HG03354 (cell line): ENCODE data around the gene TSSK6.

Experiments used
- ATAC-seq: cut with Tn5 transposase; IDR thresholded peaks from one replicate; pipeline ENCODE4 v1.9.1; 2021; ENCODE audit warnings: mild to moderate bottlenecking; ENCODE audit not compliant: unreplicated experiment, poor library complexity, severe bottlenecking

TSSK6 gene

DNA sequence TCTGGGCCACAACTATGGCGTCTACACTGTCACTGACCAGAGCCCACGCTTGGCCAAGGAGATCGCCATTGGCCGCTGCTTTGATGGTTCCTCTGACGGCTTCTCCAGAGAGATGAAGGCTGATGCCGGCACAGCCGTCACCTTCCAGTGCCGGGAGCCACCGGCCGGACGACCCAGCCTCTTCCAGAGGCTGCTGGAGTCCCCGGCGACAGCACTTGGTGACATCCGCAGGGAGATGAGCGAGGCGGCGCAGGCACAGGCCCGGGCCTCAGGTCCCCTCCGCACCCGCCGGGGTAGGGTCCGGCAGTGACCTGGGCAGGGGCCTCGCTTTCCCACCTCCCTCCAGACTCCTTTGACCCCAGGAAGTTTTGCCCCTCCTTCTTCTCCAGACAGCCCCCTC is 30.4 kb upstream of the TSSK6 start:
- ATAC-seq = no peak

DNA sequence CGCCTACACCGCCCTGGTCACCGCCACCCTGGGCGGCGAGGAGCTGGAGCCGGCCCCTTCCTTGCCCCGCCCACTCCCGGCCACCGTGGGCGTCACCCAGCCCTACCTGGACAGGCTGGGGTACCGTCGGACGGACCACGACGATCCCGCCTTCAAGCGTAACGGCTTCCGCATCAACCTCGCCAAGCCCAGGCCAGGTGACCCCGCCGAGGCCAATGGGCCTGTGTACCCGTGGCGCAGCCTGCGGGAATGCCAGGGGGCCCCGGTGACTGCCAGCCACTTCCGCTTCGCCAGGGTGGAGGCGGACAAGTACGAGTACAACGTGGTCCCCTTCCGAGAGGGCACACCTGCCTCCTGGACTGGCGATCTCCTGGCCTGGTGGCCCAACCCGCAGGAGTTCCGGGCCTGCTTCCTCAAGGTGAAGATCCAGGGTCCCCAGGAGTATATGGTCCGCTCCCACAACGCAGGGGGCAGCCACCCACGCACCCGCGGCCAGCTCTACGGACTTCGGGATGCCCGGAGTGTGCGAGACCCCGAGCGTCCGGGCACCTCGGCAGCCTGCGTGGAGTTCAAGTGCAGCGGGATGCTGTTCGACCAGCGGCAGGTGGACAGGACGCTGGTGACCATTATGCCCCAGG is 29.7 kb upstream of the TSSK6 start:
- no peak for ATAC-seq

- ATAC-seq = no peak
These were observed 29.1 kb upstream of the TSSK6 start for GRCh38 chr19:19544257-19544953.

DNA sequence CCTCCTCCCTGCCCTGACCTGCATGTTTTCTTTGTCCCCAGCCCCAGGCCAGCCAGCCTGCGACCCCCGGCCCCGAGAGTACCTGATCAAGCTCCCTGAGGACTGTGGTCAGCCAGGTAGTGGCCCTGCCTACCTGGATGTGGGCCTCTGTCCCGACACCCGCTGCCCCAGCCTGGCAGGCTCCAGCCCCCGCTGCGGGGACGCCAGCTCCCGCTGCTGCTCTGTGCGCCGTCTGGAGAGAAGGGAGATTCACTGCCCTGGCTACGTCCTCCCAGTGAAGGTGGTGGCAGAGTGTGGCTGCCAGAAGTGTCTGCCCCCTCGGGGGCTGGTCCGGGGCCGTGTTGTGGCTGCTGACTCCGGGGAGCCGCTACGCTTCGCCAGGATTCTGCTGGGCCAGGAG is 28.3 kb upstream of the TSSK6 start:
- no peak for ATAC-seq

DNA sequence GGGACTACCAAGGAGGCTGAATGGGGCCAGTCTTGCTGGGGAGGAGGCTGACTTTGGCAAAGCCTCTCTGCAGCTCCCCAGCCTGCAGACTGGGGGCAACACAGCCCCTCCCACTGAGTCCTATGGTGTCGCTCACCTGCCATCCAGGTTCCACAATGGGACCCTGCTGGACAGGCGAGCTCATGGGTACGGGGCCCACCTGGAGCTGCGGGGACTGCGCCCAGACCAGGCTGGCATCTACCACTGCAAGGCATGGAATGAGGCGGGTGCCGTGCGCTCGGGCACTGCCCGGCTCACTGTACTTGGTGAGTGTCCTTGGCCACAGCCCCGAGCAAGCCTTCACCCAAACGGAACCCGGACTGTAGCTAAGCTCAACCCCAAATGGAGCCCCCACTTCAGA is 27.8 kb upstream of the TSSK6 start:
- no peak for ATAC-seq

GRCh38 chr19:19542507-19542906 is 27.2 kb upstream of the TSSK6 start:
- no peak for ATAC-seq

- ATAC-seq = no peak
These were observed 26.3 kb upstream of the TSSK6 start for GRCh38 chr19:19541616-19542015.

- ATAC-seq = peak; percentile 58
These were observed 25.6 kb upstream of the TSSK6 start for GRCh38 chr19:19540715-19541515.

GRCh38 chr19:19540064-19540714 is 24.8 kb upstream of the TSSK6 start:
- ATAC-seq = no peak

GRCh38 chr19:19539698-19540063 is 24.3 kb upstream of the TSSK6 start:
- ATAC-seq = no peak

DNA sequence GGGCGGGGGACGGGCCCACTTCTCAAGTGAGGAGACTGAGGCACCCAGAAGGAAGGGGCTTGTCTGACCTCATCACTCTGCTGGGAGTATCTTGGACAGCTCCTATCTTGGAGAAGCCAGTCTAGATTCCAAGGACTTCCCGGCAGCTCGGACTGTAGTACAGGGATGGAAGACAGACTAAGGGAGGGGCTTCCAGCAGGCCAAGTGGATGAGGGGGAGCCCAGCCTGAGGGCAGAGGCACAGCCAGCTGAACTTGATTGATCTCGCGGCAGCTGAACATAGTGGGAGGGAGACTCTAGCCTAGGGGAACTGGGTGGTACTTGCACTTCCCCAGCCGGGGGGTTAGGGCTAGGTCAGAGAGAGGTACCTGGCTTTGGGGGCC is 23.4 kb upstream of the TSSK6 start:
- no peak for ATAC-seq

- no peak for ATAC-seq
These were observed 22.9 kb upstream of the TSSK6 start, which contains the start of gene CILP2 for GRCh38 chr19:19538061-19538784. Gene CILP2 (plus strand): TSS chr19:19538265. CDS start chr19:19538350, 85 bp downstream.

DNA sequence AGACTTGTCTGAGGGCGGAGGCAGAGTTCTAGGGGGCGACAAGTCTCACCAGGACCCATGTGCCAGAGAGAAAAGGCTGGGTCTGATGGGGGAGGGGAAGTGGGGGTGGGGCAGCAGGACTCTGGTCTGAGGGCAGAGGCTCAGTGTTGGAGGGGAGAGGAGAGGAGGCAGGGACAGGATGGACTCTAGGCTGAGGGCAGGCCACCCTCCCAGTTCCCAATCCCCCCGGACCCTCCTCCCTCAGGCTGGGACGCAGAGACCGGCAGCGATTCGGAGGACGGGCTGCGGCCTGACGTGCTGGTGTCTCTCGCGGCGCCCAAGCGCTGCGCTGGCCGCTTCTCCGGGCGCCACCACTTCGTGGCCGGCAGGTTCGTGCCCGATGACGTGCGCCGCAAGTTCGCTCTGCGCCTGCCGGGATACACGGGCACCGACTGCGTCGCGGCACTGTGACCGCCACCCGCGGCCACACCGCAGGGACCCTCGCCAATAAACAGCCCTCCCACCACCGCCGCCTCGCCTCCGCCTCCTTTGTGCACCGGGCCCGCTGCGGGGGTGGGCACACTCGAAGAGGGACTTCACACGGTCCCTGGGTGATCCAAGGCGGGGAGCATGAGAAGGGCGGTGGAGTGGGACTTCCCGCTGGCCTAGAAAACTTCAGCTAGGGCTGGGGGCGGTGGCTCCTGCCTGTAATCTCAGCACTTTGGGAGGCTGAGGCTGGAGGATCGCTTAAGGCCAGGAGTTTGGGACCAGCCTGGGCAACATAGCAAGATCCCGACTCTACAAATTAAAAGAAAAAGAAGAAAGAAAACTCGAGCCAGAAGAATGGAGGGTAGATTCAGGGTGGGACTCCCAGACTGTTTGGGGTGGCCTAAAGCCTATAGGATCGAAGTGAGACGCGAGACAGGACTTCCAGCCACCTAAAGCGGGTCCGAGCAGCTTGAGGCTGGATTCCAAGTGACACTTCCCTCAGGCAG is 22.0 kb upstream of the TSSK6 start:
- ATAC-seq = no peak

- no peak for ATAC-seq
These were observed 20.2 kb upstream of the TSSK6 start for GRCh38 chr19:19535311-19536191.

DNA sequence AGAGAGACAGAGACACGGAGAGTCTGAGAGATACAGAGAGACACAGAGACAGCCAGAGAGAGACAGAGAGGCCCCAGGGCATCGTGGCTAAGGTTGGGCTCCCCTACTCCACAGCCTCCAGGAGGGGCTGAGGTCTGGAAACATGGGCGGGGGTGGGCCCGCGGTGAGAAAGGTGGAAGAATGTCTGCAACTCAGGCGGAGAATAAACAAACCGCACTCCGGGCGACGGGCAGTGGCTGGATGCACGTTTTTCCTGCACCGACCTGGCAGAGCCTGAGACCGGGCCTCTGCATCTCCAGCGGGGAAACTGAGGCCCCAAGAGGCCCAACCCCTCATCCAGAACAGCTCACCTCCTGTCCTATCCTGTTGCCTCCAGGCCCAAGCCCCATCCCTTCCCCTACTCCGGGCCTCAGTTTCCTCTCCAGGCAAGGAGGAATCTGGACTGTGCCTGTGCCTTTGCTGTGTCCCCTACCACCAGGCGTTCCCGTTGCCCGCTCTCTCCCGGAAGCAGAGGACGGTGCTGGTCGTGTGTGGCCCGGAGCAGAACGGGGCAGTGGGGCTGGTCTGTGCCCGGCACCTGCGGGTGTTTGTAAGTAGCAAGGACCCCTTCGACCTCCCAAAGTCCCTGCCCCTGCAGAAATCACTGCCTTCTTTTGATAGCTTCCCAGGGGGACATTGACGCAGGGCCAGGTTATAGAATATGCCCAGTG is 19.4 kb upstream of the TSSK6 start:
- no peak for ATAC-seq

DNA sequence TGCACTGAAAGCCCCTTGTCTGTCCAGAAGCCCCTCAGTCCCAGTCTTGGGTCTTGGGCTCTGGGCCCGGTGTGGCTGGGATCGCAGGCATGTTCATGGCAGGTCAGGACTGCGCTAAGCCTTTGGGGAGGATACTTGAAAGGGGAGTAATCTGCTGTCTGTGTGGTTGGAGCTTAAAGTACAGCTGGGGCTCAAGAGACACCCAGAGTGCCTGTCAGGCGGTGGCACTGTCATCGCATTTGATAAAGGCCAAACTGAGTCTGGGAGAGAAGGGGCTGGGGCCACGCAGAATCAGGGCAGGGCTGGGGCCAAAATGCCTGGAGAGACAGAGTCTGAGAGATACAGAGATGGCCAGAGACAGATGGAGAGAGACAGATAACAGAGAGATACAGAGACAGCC is 18.5 kb upstream of the TSSK6 start:
- ATAC-seq = no peak
